ENCODE results near the gene ATG4D.

- TF ChIP-seq CTCF (IDR thresholded peaks at IDR 0.05) (no peak), POLR2AphosphoS5 (IDR thresholded peaks at IDR 0.05) (no peak)
Observed at GRCh38 chr19:10549733-10550132, 6.0 kb downstream of the ATG4D start.

Measured in sigmoid colon (tissue), 4 donors.